Endodermal cell (in vitro differentiated cells): ENCODE data around the gene MYH16. TPM values are rescaled to one million over a fixed set of nuclear protein-coding genes. Genes with fewer than 3 reads are reported as not detected.
"Not testable (repeated sequence)": the region's sequence is repeated elsewhere in the genome, so short reads cannot be mapped to it uniquely, and the experiment has no call there.

ENCODE experiments used
- DNase-seq: peaks from one replicate; pipeline ENCODE4 v3.0.0-alpha.2; 2017
- H3K27ac ChIP-seq: 2 replicates; pipeline ENCODE4 v1.5.1; 2013; ENCODE audit warnings: mild to moderate bottlenecking, low read depth, low read length, moderate library complexity
- H3K27me3 ChIP-seq: 2 replicates; pipeline ENCODE4 v1.6.1; 2013; ENCODE audit warnings: mild to moderate bottlenecking, low read length, moderate library complexity; ENCODE audit not compliant: insufficient read depth, control insufficient read depth, poor library complexity, severe bottlenecking
- H3K36me3 ChIP-seq: 2 replicates; pipeline ENCODE4 v1.7.0; 2013; ENCODE audit warnings: mild to moderate bottlenecking, low read length, moderate library complexity; ENCODE audit not compliant: control insufficient read depth, insufficient read depth
- H3K4me1 ChIP-seq: one replicate; pipeline ENCODE4 v1.7.0; 2013; ENCODE audit warnings: low read length; ENCODE audit not compliant: control insufficient read depth, insufficient read depth
- H3K4me3 ChIP-seq: 2 replicates; pipeline ENCODE4 v1.5.1; 2013; ENCODE audit warnings: mild to moderate bottlenecking, low read length, moderate library complexity
- H3K9ac ChIP-seq: 2 replicates; pipeline ENCODE4 v1.6.1; 2013; ENCODE audit warnings: mild to moderate bottlenecking, low read length, moderate library complexity; ENCODE audit not compliant: poor library complexity, severe bottlenecking; ENCODE audit errors: extremely low read depth
- H3K9me3 ChIP-seq: 2 replicates; pipeline ENCODE4 v1.6.1; 2013; ENCODE audit warnings: mild to moderate bottlenecking, low read length, moderate library complexity; ENCODE audit not compliant: control insufficient read depth
- H3K27ac Mint-ChIP-seq: 2 replicates; pipeline ENCODE4 v1.8.0; 2020; ENCODE audit warnings: mixed read lengths
- H3K27me3 Mint-ChIP-seq: 2 replicates; pipeline ENCODE4 v1.8.0; 2021; ENCODE audit warnings: mild to moderate bottlenecking, mixed read lengths; ENCODE audit not compliant: insufficient read depth
- H3K36me3 Mint-ChIP-seq: 2 replicates; pipeline ENCODE4 v1.8.0; 2020; ENCODE audit warnings: low read depth, mixed read lengths
- H3K4me1 Mint-ChIP-seq: 2 replicates; pipeline ENCODE4 v1.8.0; 2020; ENCODE audit warnings: mixed read lengths
- H3K4me3 Mint-ChIP-seq: 2 replicates; pipeline ENCODE4 v1.8.0; 2020; ENCODE audit warnings: mild to moderate bottlenecking, moderate library complexity, mixed read lengths
- H3K9me3 Mint-ChIP-seq: 2 replicates; pipeline ENCODE4 v1.8.0; 2020; ENCODE audit warnings: mild to moderate bottlenecking, mixed read lengths
- CTCF ChIP-seq: fragments of 200-600 bp; sonication (generic); conservative IDR thresholded peaks from 2 replicates; pipeline ENCODE4 v1.5.0; 2021; ENCODE audit warnings: antibody characterized with exemption, mild to moderate bottlenecking
- WGBS, 2 experiments: methylation state at CpG; one replicate each; pipeline versions ENCODE4 v1.1.5 to v1.1.7; 2013; ENCODE audit warnings: missing lambda C conversion rate in 2 of 2, mixed read lengths in 1 of 2; ENCODE audit not compliant: insufficient coverage in 1 of 2, insufficient read length in 1 of 2; 5-methylcytosine and 5-hydroxymethylcytosine counted together
- total RNA-seq, 2 donors: library from RNA; stranded (reverse); fragmentation: NEBNext Ultra II Directional in 1 of 2; extraction: Animal tissue kit (Norgen Biotek cat#: 25700) in 1 of 2; gene quantifications; 2 replicates in 1 of 2; 3 replicates in 1 of 2; pipeline ENCODE4 v1.2.1, GENCODE V29; 2021

MYH16 gene
- total RNA-seq, 2 donors from 2014 or later, result not detected

GRCh38 chr7:99270702-99271101, 1.9 kb upstream of the MYH16 start:
- no peak overlapping the region for H3K27ac Mint-ChIP-seq
- peaks cover 3% of the 10 kb centered on the region for H3K27me3 Mint-ChIP-seq
- H3K4me3 ChIP-seq, result no peak overlapping the region
- no peaks in the 10 kb centered on the region for H3K36me3 Mint-ChIP-seq
- WGBS, 2 experiments, result 82 to 89% methylated on average over 15 to 16 of the region's 16 CpGs
- no peak overlapping the region for H3K9ac ChIP-seq
- H3K4me1 ChIP-seq, result no peaks in the 10 kb centered on the region
- peak; percentile 67 for DNase-seq
- no peak overlapping the region for H3K4me3 Mint-ChIP-seq
- H3K36me3 ChIP-seq, result no peaks in the 10 kb centered on the region
- H3K27me3 ChIP-seq, result peaks cover under 1% of the 10 kb centered on the region
- H3K4me1 Mint-ChIP-seq, result no peaks in the 10 kb centered on the region
- no peaks in the 10 kb centered on the region for H3K9me3 Mint-ChIP-seq
- H3K9me3 ChIP-seq, result no peaks in the 10 kb centered on the region
- H3K27ac ChIP-seq, result no peak overlapping the region
- peak; percentile 57 for TF ChIP-seq CTCF

- WGBS, 2 experiments, result 80 to 86% methylated on average over 1 of the region's 1 CpG
- H3K9me3 Mint-ChIP-seq, H3K27me3 Mint-ChIP-seq, H3K27ac ChIP-seq, H3K4me1 Mint-ChIP-seq, DNase-seq, H3K36me3 ChIP-seq, H3K4me3 ChIP-seq, H3K27ac Mint-ChIP-seq, H3K9me3 ChIP-seq, H3K4me1 ChIP-seq, H3K4me3 Mint-ChIP-seq, H3K27me3 ChIP-seq, H3K9ac ChIP-seq, H3K36me3 Mint-ChIP-seq: not testable (repeated sequence)
These were observed 922 bp downstream of the MYH16 start for GRCh38 chr7:99273561-99273960.

- H3K4me3 ChIP-seq, H3K27me3 Mint-ChIP-seq, H3K27ac Mint-ChIP-seq, H3K36me3 ChIP-seq, H3K27me3 ChIP-seq, H3K9me3 Mint-ChIP-seq, H3K4me3 Mint-ChIP-seq, H3K4me1 Mint-ChIP-seq, H3K4me1 ChIP-seq, H3K27ac ChIP-seq, H3K36me3 Mint-ChIP-seq, DNase-seq, H3K9me3 ChIP-seq, H3K9ac ChIP-seq: not testable (repeated sequence)
- WGBS, 2 experiments, result 86 to 91% methylated on average over 6 to 7 of the region's 7 CpGs
These were observed 2.3 kb downstream of the MYH16 start for GRCh38 chr7:99274908-99275307.

GRCh38 chr7:99275496-99275895, 2.9 kb downstream of the MYH16 start:
- H3K27me3 Mint-ChIP-seq, result no peaks in the 10 kb centered on the region
- DNase-seq, result no peak
- no peaks in the 10 kb centered on the region for H3K9me3 Mint-ChIP-seq
- Histone ChIP-seq H3K4me3 (no peak overlapping the region), H3K27ac (no peak overlapping the region), H3K4me1 (no peaks in the 10 kb centered on the region), H3K36me3 (no peaks in the 10 kb centered on the region), H3K27me3 (no peaks in the 10 kb centered on the region), H3K9me3 (no peaks in the 10 kb centered on the region), H3K9ac (no peak overlapping the region)
- no peaks in the 10 kb centered on the region for H3K36me3 Mint-ChIP-seq
- WGBS, 2 experiments, result 95 to 96% methylated on average over 4 to 7 of the region's 7 CpGs
- H3K4me3 Mint-ChIP-seq, result no peak overlapping the region
- H3K4me1 Mint-ChIP-seq, result no peaks in the 10 kb centered on the region
- no peak for TF ChIP-seq CTCF
- H3K27ac Mint-ChIP-seq, result no peak overlapping the region
